BE2C (cell line): ENCODE results near the gene ZFYVE28.

ENCODE experiments used
- DNase-seq: peaks from one replicate; pipeline ENCODE4 v3.0.0-alpha.2; 2020
- H3K27me3 ChIP-seq: fragments of 250-450 bp; sonication (Bioruptor Pico); 2 replicates; pipeline ENCODE4 v1.5.1; 2020; ENCODE audit warnings: mild to moderate bottlenecking
- H3K36me3 ChIP-seq: fragments of 250-450 bp; sonication (Bioruptor Pico); 2 replicates; pipeline ENCODE4 v1.5.1; 2020; ENCODE audit warnings: mild to moderate bottlenecking
- H3K4me1 ChIP-seq: fragments of 250-450 bp; sonication (Bioruptor Pico); 2 replicates; pipeline ENCODE4 v1.5.1; 2020
- H3K4me3 ChIP-seq: 2 replicates; pipeline ENCODE4 v1.5.1; 2011; ENCODE audit warnings: low read depth, low read length
- H3K9me3 ChIP-seq: fragments of 250-450 bp; sonication (Bioruptor Pico); 2 replicates; pipeline ENCODE4 v1.5.1; 2020
- CTCF ChIP-seq: IDR thresholded peaks from 2 replicates; pipeline ENCODE4 v1.5.1; 2012; ENCODE audit warnings: mild to moderate bottlenecking, low read depth, low read length

Gene ZFYVE28

GRCh38 chr4:2428496-2429213 is 10.2 kb upstream of the ZFYVE28 start:
- DNase-seq = no peak
- Histone ChIP-seq H3K9me3 (no peaks in the 10 kb centered on the region), H3K4me1 (no peaks in the 10 kb centered on the region), H3K36me3 (no peaks in the 10 kb centered on the region), H3K4me3 (no peak overlapping the region), H3K27me3 (no peaks in the 10 kb centered on the region)
- TF ChIP-seq CTCF = no peak

GRCh38 chr4:2427383-2428334 is 9.2 kb upstream of the ZFYVE28 start:
- no peak for TF ChIP-seq CTCF
- Histone ChIP-seq H3K4me1 (no peaks in the 10 kb centered on the region), H3K4me3 (no peak overlapping the region), H3K27me3 (no peaks in the 10 kb centered on the region), H3K9me3 (no peaks in the 10 kb centered on the region), H3K36me3 (no peaks in the 10 kb centered on the region)
- no peak for DNase-seq

GRCh38 chr4:2426711-2427275 is 8.3 kb upstream of the ZFYVE28 start:
- Histone ChIP-seq H3K4me1 (no peaks in the 10 kb centered on the region), H3K9me3 (no peaks in the 10 kb centered on the region), H3K36me3 (no peaks in the 10 kb centered on the region), H3K4me3 (no peak overlapping the region), H3K27me3 (no peaks in the 10 kb centered on the region)
- no peak for TF ChIP-seq CTCF
- DNase-seq = no peak

GRCh38 chr4:2426069-2426397 is 7.6 kb upstream of the ZFYVE28 start:
- Histone ChIP-seq H3K36me3 (no peaks in the 10 kb centered on the region), H3K27me3 (no peaks in the 10 kb centered on the region), H3K4me1 (no peaks in the 10 kb centered on the region), H3K4me3 (no peak overlapping the region), H3K9me3 (no peaks in the 10 kb centered on the region)
- DNase-seq = no peak
- no peak for TF ChIP-seq CTCF

- H3K9me3 ChIP-seq = no peaks in the 10 kb centered on the region
- no peak for TF ChIP-seq CTCF
- no peak overlapping the region for H3K4me3 ChIP-seq
- H3K36me3 ChIP-seq = no peaks in the 10 kb centered on the region
- H3K27me3 ChIP-seq = peaks cover 4% of the 10 kb centered on the region
- no peak for DNase-seq
- no peaks in the 10 kb centered on the region for H3K4me1 ChIP-seq
These were observed 7.1 kb upstream of the ZFYVE28 start for GRCh38 chr4:2425386-2426068.
